ENCODE measurements around the gene LRMDA. TPM values are rescaled to one million over a fixed set of nuclear protein-coding genes. Genes with fewer than 3 reads are reported as not detected.

The LRMDA gene
- total and polyA plus RNA-seq, 2 of the 13 experiments (the other 11 are each of a cell fraction or from before 2014, with no cell fraction given) = 13.4 to 22.0 TPM

DNA sequence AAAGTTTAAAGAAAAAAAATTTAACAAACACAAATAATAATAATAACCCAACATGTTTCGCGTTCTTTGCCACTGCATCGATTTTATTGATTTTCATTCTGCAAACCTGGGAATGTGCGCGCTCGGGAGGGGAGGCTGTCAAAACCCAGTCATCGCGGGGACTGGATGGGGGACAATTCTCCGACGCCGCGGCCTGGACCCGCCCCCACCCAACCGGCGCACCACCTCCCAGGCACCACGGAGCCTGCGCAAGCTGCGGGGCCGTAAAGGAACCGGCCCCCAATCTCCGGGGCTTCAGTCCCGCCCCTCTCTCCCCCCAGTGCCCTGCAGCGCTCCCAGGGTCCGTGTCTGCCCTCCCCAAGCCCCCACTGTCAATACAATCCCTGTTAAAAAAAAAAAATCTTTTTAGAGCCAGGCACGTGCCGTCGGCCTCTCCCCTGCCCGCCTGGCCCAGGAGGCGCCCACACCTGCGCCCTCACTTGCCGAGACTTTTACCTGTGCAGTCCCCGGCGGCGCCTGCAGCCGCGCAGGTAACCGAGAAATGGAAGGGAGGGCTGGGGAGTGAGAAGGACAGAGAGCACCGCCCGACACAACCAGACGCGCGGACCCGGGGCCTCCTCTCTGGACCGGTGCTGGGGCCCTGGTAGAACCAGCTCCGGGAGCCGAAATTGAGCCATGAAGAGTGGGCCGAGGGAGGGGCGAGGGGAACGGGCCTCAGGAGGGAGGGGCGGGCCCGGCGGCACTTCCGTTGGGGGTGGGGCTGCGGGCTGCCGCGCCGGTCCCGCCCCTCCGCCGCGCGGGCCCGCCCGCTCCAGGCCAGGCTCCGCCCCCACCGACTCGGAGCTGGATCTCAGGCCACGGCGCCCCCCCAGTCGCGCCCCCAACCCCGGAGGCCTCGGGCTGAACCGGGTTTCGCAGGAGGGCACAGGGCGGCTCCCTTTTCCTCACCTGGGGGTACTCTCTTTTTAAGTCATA is 22.2 kb upstream of the LRMDA start (continued):
- TF ChIP-seq, protein P1, sequence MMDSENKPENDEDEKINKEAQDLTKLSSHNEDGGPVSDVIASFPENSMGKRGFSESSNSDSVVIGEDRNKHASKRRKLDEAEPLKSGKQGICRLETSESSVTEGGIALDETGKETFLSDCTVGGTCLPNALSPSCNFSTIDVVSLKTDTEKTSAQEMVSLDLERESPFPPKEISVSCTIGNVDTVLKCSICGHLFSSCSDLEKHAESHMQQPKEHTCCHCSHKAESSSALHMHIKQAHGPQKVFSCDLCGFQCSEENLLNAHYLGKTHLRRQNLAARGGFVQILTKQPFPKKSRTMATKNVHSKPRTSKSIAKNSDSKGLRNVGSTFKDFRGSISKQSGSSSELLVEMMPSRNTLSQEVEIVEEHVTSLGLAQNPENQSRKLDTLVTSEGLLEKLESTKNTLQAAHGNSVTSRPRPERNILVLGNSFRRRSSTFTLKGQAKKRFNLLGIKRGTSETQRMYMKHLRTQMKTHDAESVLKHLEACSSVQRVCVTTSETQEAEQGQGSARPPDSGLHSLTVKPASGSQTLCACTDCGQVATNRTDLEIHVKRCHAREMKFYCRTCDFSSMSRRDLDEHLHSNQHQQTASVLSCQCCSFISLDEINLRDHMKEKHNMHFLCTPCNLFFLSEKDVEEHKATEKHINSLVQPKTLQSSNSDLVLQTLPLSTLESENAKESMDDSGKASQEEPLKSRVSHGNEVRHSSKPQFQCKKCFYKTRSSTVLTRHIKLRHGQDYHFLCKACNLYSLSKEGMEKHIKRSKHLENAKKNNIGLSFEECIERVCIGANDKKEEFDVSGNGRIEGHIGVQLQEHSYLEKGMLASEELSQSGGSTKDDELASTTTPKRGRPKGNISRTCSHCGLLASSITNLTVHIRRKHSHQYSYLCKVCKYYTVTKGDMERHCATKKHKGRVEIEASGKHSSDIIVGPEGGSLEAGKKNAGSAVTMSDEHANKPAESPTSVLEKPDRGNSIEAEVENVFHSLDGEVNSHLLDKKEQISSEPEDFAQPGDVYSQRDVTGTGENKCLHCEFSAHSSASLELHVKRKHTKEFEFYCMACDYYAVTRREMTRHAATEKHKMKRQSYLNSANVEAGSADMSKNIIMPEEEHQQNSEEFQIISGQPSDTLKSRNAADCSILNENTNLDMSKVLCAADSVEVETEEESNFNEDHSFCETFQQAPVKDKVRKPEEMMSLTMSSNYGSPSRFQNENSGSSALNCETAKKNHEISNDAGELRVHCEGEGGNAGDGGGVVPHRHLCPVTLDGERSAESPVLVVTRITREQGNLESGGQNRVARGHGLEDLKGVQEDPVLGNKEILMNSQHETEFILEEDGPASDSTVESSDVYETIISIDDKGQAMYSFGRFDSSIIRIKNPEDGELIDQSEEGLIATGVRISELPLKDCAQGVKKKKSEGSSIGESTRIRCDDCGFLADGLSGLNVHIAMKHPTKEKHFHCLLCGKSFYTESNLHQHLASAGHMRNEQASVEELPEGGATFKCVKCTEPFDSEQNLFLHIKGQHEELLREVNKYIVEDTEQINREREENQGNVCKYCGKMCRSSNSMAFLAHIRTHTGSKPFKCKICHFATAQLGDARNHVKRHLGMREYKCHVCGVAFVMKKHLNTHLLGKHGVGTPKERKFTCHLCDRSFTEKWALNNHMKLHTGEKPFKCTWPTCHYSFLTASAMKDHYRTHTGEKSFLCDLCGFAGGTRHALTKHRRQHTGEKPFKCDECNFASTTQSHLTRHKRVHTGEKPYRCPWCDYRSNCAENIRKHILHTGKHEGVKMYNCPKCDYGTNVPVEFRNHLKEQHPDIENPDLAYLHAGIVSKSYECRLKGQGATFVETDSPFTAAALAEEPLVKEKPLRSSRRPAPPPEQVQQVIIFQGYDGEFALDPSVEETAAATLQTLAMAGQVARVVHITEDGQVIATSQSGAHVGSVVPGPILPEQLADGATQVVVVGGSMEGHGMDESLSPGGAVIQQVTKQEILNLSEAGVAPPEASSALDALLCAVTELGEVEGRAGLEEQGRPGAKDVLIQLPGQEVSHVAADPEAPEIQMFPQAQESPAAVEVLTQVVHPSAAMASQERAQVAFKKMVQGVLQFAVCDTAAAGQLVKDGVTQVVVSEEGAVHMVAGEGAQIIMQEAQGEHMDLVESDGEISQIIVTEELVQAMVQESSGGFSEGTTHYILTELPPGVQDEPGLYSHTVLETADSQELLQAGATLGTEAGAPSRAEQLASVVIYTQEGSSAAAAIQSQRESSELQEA (CRISPR knock-in tag; IDR thresholded peaks at IDR 0.05; ENCODE audit: not compliant biosample characterization) = peak; percentile 54
- TF ChIP-seq ZNF660 (CRISPR knock-in tag; IDR thresholded peaks at IDR 0.05; ENCODE audit: borderline replicate concordance, low read depth) (no peak), ZBTB42 (CRISPR knock-in tag; IDR thresholded peaks at IDR 0.05) (0 out of 2 replicates have a peak, but pooled peaks have one; percentile 30), ZNF552 (CRISPR knock-in tag; IDR thresholded peaks at IDR 0.05; ENCODE audit: borderline replicate concordance) (peak; percentile 31; the same call in 1 of the 2 replicates), CC2D1A (CRISPR knock-in tag; IDR thresholded peaks at IDR 0.05) (no peak), NFYB (CRISPR knock-in tag; IDR thresholded peaks at IDR 0.05) (no peak), RFX3 (CRISPR knock-in tag; IDR thresholded peaks at IDR 0.05) (no peak), ZMYM4 (CRISPR knock-in tag; IDR thresholded peaks at IDR 0.05) (peak; percentile 10; the same call in 1 of the 2 replicates), ZNF816 (CRISPR knock-in tag; IDR thresholded peaks at IDR 0.05; ENCODE audit: borderline replicate concordance) (no peak), NCOA2 (CRISPR knock-in tag; IDR thresholded peaks at IDR 0.05) (no peak), ZNF34 (CRISPR knock-in tag; IDR thresholded peaks at IDR 0.05; ENCODE audit: borderline replicate concordance) (0 out of 2 replicates have a peak, but pooled peaks have one; percentile 49), ARID2 (CRISPR knock-in tag; IDR thresholded peaks at IDR 0.05; ENCODE audit: borderline replicate concordance) (0 out of 2 replicates have a peak, but pooled peaks have one; percentile 48)
- TF ChIP-seq, protein P2, sequence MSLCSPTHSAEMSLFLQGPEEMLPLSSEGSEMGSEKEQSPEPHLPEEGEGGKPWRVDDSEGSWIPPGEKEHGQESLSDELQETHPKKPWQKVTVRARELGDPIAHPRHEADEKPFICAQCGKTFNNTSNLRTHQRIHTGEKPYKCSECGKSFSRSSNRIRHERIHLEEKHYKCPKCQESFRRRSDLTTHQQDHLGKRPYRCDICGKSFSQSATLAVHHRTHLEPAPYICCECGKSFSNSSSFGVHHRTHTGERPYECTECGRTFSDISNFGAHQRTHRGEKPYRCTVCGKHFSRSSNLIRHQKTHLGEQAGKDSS (CRISPR knock-in tag; IDR thresholded peaks at IDR 0.05; ENCODE audit: borderline replicate concordance, low read depth) = no peak
- TF ChIP-seq, protein P3, sequence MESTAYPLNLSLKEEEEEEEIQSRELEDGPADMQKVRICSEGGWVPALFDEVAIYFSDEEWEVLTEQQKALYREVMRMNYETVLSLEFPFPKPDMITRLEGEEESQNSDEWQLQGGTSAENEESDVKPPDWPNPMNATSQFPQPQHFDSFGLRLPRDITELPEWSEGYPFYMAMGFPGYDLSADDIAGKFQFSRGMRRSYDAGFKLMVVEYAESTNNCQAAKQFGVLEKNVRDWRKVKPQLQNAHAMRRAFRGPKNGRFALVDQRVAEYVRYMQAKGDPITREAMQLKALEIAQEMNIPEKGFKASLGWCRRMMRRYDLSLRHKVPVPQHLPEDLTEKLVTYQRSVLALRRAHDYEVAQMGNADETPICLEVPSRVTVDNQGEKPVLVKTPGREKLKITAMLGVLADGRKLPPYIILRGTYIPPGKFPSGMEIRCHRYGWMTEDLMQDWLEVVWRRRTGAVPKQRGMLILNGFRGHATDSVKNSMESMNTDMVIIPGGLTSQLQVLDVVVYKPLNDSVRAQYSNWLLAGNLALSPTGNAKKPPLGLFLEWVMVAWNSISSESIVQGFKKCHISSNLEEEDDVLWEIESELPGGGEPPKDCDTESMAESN (CRISPR knock-in tag; conservative IDR thresholded peaks at IDR 0.05) = 0 out of 2 replicates have a peak, but pooled peaks have one; percentile 28
- TF ChIP-seq, protein P4, sequence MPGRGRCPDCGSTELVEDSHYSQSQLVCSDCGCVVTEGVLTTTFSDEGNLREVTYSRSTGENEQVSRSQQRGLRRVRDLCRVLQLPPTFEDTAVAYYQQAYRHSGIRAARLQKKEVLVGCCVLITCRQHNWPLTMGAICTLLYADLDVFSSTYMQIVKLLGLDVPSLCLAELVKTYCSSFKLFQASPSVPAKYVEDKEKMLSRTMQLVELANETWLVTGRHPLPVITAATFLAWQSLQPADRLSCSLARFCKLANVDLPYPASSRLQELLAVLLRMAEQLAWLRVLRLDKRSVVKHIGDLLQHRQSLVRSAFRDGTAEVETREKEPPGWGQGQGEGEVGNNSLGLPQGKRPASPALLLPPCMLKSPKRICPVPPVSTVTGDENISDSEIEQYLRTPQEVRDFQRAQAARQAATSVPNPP (CRISPR knock-in tag; IDR thresholded peaks at IDR 0.05) = peak; percentile 70; the same call in 1 of the 2 replicates

Data from HepG2 (cell line).